Mesothelial cell of epicardium (in vitro differentiated cells): ENCODE data around the gene SAC3D1. TPM values are rescaled to one million over a fixed set of nuclear protein-coding genes. Genes with fewer than 3 reads are reported as not detected.
A peak's percentile ranks its signal among the peaks of the same experiment; 100 is the strongest.

Source experiments
- DNase-seq, 2 experiments: peaks; one replicate each; pipeline ENCODE4 v3.0.0; 2021; ENCODE audit warnings: low spot score in 2 of 2; ENCODE audit not compliant: unreplicated experiment in 2 of 2
- H3K27ac Mint-ChIP-seq: 2 replicates; pipeline ENCODE4 v1.8.0; 2021; ENCODE audit warnings: mixed read lengths
- H3K27me3 Mint-ChIP-seq: 2 replicates; pipeline ENCODE4 v1.8.0; 2021; ENCODE audit warnings: low read depth, mixed read lengths
- H3K36me3 Mint-ChIP-seq: 2 replicates; pipeline ENCODE4 v1.8.0; 2021; ENCODE audit warnings: mixed read lengths
- H3K4me1 Mint-ChIP-seq: 2 replicates; pipeline ENCODE4 v1.8.0; 2021; ENCODE audit warnings: mixed read lengths
- H3K4me3 Mint-ChIP-seq: 2 replicates; pipeline ENCODE4 v1.8.0; 2021; ENCODE audit warnings: mild to moderate bottlenecking, moderate library complexity, mixed read lengths
- H3K9me3 Mint-ChIP-seq: 2 replicates; pipeline ENCODE4 v1.8.0; 2021; ENCODE audit warnings: mixed read lengths
- microRNA-seq: library from miRNA; unstranded; fragments of <30 nt; microRNA quantifications from one replicate; pipeline ENCODE4 v1.2.0, GENCODE V29; 2021; ENCODE audit warnings: inconsistent platforms, mixed read lengths
- total RNA-seq: library from RNA; stranded (reverse); gene quantifications from 3 replicates; pipeline ENCODE4 v1.2.1, GENCODE V29; 2021
- TF ChIP-seq, protein P1 (sequence below): fragments of 200-600 bp; sonication (generic); IDR thresholded peaks from one replicate; pipeline ENCODE4 v1.5.0; 2021; ENCODE audit warnings: antibody characterized with exemption; ENCODE audit not compliant: unreplicated experiment

SAC3D1 gene
- total RNA-seq, 1 donor from 2014 or later = 16.1 TPM

DNA sequence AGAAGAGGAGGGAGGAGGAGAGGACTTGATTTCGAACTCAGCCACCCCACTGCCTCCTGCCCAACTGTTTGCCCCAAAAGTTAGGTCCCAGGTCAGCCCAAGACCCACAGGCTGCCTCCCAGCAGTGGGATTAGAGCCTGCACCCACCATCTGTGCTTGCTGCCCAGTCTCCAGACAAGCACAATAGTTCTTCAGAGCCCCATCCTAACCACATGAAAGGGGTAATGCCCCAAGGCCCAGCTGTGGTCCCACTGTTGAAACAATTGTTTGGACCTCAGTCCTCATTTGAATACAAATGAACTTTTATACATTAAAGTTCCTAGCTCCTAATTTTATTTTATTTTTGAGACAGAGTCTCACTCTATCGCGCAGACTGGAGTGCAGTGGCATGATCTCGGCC, 49.6 kb downstream of the SAC3D1 start:
- DNase-seq = no peak
- H3K27ac Mint-ChIP-seq = no peak overlapping the region

More for the DNA sequence above, 49.6 kb downstream of the SAC3D1 start:
- Mint-ChIP-seq H3K9me3 (no peaks in the 10 kb centered on the region), H3K27me3 (no peaks in the 10 kb centered on the region), H3K4me1 (peaks cover 2% of the 10 kb centered on the region), H3K36me3 (peaks cover 12% of the 10 kb centered on the region), H3K4me3 (no peak overlapping the region)
- TF ChIP-seq, protein P1, sequence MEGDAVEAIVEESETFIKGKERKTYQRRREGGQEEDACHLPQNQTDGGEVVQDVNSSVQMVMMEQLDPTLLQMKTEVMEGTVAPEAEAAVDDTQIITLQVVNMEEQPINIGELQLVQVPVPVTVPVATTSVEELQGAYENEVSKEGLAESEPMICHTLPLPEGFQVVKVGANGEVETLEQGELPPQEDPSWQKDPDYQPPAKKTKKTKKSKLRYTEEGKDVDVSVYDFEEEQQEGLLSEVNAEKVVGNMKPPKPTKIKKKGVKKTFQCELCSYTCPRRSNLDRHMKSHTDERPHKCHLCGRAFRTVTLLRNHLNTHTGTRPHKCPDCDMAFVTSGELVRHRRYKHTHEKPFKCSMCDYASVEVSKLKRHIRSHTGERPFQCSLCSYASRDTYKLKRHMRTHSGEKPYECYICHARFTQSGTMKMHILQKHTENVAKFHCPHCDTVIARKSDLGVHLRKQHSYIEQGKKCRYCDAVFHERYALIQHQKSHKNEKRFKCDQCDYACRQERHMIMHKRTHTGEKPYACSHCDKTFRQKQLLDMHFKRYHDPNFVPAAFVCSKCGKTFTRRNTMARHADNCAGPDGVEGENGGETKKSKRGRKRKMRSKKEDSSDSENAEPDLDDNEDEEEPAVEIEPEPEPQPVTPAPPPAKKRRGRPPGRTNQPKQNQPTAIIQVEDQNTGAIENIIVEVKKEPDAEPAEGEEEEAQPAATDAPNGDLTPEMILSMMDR = no peak

Small RNA genes within 50 kb of the gene (microRNA-seq; reads per million reads assigned to microRNA genes)
- 2.9 reads per million, percentile 3 among the genes with 10 or more reads in this experiment for gene MIR6879

Other genes starting within 250 kb of the SAC3D1 start
- gene MAP4K2, start 238.0 kb upstream of the SAC3D1 start, total RNA-seq = 23.7 to 25.8 TPM (median 25.0 TPM) in 3 replicates
- 44.5 to 45.4 TPM (median 44.9 TPM) in 3 replicates for gene MEN1, start 230.7 kb upstream of the SAC3D1 start, total RNA-seq
- 24.6 to 30.1 TPM (median 25.0 TPM) in 3 replicates for gene CDC42BPG, start 196.6 kb upstream of the SAC3D1 start, total RNA-seq
- gene EHD1, start 162.6 kb upstream of the SAC3D1 start, total RNA-seq = 84.9 to 94.5 TPM (median 86.8 TPM) in 3 replicates
- 29.8 to 32.9 TPM (median 31.7 TPM) in 3 replicates for gene ATG2A, start 124.0 kb upstream of the SAC3D1 start, total RNA-seq
- gene PPP2R5B, start 116.5 kb upstream of the SAC3D1 start, total RNA-seq = 12.3 to 14.4 TPM (median 13.5 TPM) in 3 replicates
- not detected in 3 replicates for gene GPHA2, start 105.3 kb upstream of the SAC3D1 start, total RNA-seq
- not detected in 3 replicates for gene MAJIN, start 69.1 kb upstream of the SAC3D1 start, total RNA-seq
- gene BATF2, start 44.2 kb upstream of the SAC3D1 start, total RNA-seq = 1.5 to 1.9 TPM (median 1.7 TPM) in 3 replicates
- 79.9 to 87.3 TPM (median 84.4 TPM) in 3 replicates for gene ARL2, start 27.1 kb upstream of the SAC3D1 start, total RNA-seq
- gene SNX15, start 13.8 kb upstream of the SAC3D1 start, total RNA-seq = 19.2 to 21.0 TPM (median 20.8 TPM) in 3 replicates
- gene NAALADL1, start 17.3 kb downstream of the SAC3D1 start, total RNA-seq = 1.2 to 1.8 TPM (median 1.5 TPM) in 3 replicates
- 16.4 to 17.0 TPM (median 16.5 TPM) in 3 replicates for gene CDCA5, start 42.8 kb downstream of the SAC3D1 start, total RNA-seq
- gene ZFPL1, start 43.0 kb downstream of the SAC3D1 start, total RNA-seq = 43.4 to 46.2 TPM (median 45.7 TPM) in 3 replicates
- gene VPS51, start 55.0 kb downstream of the SAC3D1 start, total RNA-seq = 95.7 to 114 TPM (median 113 TPM) in 3 replicates
- 73.4 to 75.6 TPM (median 74.2 TPM) in 3 replicates for gene TM7SF2, start 70.7 kb downstream of the SAC3D1 start, total RNA-seq
- 6.7 to 7.5 TPM (median 7.3 TPM) in 3 replicates for gene ZNHIT2, start 76.5 kb downstream of the SAC3D1 start, total RNA-seq
- gene FAU, start 80.9 kb downstream of the SAC3D1 start, total RNA-seq = 710 to 765 TPM (median 760 TPM) in 3 replicates
- 41.3 to 45.3 TPM (median 43.8 TPM) in 3 replicates for gene MRPL49, start 81.1 kb downstream of the SAC3D1 start, total RNA-seq
- gene SYVN1, start 93.3 kb downstream of the SAC3D1 start, total RNA-seq = 45.4 to 52.6 TPM (median 47.8 TPM) in 3 replicates
- gene SPDYC, start 129.0 kb downstream of the SAC3D1 start, total RNA-seq = not detected in 3 replicates
- 176 to 196 TPM (median 192 TPM) in 3 replicates for gene CAPN1, start 140.7 kb downstream of the SAC3D1 start, total RNA-seq
- gene POLA2, start 220.8 kb downstream of the SAC3D1 start, total RNA-seq = 14.1 to 16.1 TPM (median 14.6 TPM) in 3 replicates